ENCODE measurements around the gene CENPO.

DNA sequence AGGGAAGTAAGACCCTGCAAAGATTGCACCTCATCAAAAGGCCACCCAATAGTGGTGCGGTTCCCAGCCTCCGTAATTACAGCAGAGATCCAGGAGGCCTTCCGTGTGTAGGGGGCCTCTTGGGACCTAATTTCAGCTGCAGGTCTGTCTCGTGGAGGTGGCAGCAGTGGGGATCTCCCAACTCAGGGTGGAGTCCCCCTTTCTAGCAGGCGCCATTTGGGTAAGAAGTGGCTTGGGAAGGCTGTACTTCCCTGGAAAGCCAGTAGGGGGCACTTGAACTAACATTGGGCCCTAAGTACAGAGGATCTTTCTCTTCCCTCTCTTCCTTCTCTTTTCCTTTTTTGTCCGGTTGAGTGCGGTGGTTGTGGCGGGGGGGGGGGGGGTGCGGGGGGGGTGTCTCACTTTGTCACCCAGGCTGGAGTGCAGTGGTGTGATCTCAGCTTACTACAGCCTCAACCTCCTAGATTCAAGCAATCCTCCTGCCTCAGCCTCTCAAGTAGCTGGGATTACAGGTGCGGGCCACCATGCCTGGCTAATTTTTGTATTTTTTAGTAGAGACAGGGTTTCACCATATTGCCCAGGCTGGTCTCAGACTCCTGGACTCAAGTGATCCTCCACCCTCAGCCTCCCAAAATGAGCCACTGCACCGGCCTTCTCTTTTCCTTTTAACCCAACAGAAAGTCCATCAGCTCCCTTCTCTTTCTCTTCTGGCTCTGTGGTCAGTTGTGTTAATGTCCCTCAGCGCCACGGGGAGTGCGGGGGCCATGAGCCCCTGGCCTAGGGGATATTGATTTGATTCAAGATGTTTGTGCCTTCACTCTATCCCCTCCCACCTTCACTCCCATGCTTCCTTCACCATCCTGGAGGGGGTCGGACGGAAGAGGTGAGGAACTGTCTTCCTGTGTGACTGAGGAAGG, 32.0 kb downstream of the CENPO start:
- no peak for TF ChIP-seq TAF1 (IDR thresholded peaks at IDR 0.05; ENCODE audit: borderline replicate concordance, insufficient read depth, low read length)
- no peak for TF ChIP-seq POLR2AphosphoS5 (IDR thresholded peaks at IDR 0.05; ENCODE audit: low read depth, low read length)
- TF ChIP-seq SIN3A (IDR thresholded peaks at IDR 0.05; ENCODE audit: borderline replicate concordance, insufficient read depth, low read length): no peak
- TF ChIP-seq, protein P1, sequence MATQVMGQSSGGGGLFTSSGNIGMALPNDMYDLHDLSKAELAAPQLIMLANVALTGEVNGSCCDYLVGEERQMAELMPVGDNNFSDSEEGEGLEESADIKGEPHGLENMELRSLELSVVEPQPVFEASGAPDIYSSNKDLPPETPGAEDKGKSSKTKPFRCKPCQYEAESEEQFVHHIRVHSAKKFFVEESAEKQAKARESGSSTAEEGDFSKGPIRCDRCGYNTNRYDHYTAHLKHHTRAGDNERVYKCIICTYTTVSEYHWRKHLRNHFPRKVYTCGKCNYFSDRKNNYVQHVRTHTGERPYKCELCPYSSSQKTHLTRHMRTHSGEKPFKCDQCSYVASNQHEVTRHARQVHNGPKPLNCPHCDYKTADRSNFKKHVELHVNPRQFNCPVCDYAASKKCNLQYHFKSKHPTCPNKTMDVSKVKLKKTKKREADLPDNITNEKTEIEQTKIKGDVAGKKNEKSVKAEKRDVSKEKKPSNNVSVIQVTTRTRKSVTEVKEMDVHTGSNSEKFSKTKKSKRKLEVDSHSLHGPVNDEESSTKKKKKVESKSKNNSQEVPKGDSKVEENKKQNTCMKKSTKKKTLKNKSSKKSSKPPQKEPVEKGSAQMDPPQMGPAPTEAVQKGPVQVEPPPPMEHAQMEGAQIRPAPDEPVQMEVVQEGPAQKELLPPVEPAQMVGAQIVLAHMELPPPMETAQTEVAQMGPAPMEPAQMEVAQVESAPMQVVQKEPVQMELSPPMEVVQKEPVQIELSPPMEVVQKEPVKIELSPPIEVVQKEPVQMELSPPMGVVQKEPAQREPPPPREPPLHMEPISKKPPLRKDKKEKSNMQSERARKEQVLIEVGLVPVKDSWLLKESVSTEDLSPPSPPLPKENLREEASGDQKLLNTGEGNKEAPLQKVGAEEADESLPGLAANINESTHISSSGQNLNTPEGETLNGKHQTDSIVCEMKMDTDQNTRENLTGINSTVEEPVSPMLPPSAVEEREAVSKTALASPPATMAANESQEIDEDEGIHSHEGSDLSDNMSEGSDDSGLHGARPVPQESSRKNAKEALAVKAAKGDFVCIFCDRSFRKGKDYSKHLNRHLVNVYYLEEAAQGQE (IDR thresholded peaks at IDR 0.05; ENCODE audit: insufficient read depth in 1 of 2, low read depth in 2 of 2, low read length in 2 of 2): no peak
